ENCODE results near the gene SACM1L.

Gene SACM1L

GRCh38 chr3:45779746-45780735 is 90.8 kb downstream of the SACM1L start:
- H3K4me3 ChIP-seq: no peak overlapping the region
- no peak for DNase-seq (ENCODE audit: low read depth, low spot score)
- no peak overlapping the region for H3K27ac ChIP-seq
- TF ChIP-seq EZH2 (IDR thresholded peaks at IDR 0.05) (no peak), POLR2AphosphoS5 (IDR thresholded peaks at IDR 0.05; ENCODE audit: borderline replicate concordance, low read depth, low read length) (no peak), FOXP2 (optimal IDR thresholded peaks at IDR 0.05; ENCODE audit: control extremely low read depth, extremely low read length, insufficient read depth) (no peak)
- H3K9ac ChIP-seq (ENCODE audit: insufficient read length): no peak overlapping the region
- H3K9me3 ChIP-seq (ENCODE audit: low read depth, low read length): no peaks in the 10 kb centered on the region
- H3K36me3 ChIP-seq (ENCODE audit: insufficient read depth, low read length): no peaks in the 10 kb centered on the region

GRCh38 chr3:45781271-45781670 is 92.1 kb downstream of the SACM1L start:
- TF ChIP-seq POLR2AphosphoS5 (IDR thresholded peaks at IDR 0.05; ENCODE audit: borderline replicate concordance, low read depth, low read length): no peak
- Histone ChIP-seq H3K9me3 (ENCODE audit: low read depth, low read length) (no peaks in the 10 kb centered on the region), H3K9ac (ENCODE audit: insufficient read length) (no peak overlapping the region), H3K27ac (no peak overlapping the region), H3K36me3 (ENCODE audit: insufficient read depth, low read length) (no peaks in the 10 kb centered on the region), H3K4me3 (no peak overlapping the region)
- no peak for DNase-seq (ENCODE audit: low read depth, low spot score)

- Histone ChIP-seq H3K36me3 (ENCODE audit: insufficient read depth, low read length) (no peaks in the 10 kb centered on the region), H3K4me3 (no peak overlapping the region), H3K27ac (no peak overlapping the region), H3K9me3 (ENCODE audit: low read depth, low read length) (no peaks in the 10 kb centered on the region), H3K9ac (ENCODE audit: insufficient read length) (no peak overlapping the region)
- TF ChIP-seq EZH2 (IDR thresholded peaks at IDR 0.05) (no peak), POLR2AphosphoS5 (IDR thresholded peaks at IDR 0.05; ENCODE audit: borderline replicate concordance, low read depth, low read length) (no peak), FOXP2 (optimal IDR thresholded peaks at IDR 0.05; ENCODE audit: control extremely low read depth, extremely low read length, insufficient read depth) (no peak)
- no peak for DNase-seq (ENCODE audit: low read depth, low spot score)
These were observed 92.6 kb downstream of the SACM1L start for GRCh38 chr3:45781841-45782240.

- Histone ChIP-seq H3K9ac (ENCODE audit: insufficient read length) (no peak overlapping the region), H3K4me3 (no peak overlapping the region), H3K9me3 (ENCODE audit: low read depth, low read length) (no peaks in the 10 kb centered on the region), H3K27ac (no peak overlapping the region), H3K36me3 (ENCODE audit: insufficient read depth, low read length) (no peaks in the 10 kb centered on the region)
- no peak for DNase-seq (ENCODE audit: low read depth, low spot score)
- no peak for TF ChIP-seq POLR2AphosphoS5 (IDR thresholded peaks at IDR 0.05; ENCODE audit: borderline replicate concordance, low read depth, low read length)
- TF ChIP-seq FOXP2 (optimal IDR thresholded peaks at IDR 0.05; ENCODE audit: control extremely low read depth, extremely low read length, insufficient read depth): no peak
- no peak for TF ChIP-seq EZH2 (IDR thresholded peaks at IDR 0.05)
These were observed 93.2 kb downstream of the SACM1L start for GRCh38 chr3:45782381-45782780.

- no peaks in the 10 kb centered on the region for H3K36me3 ChIP-seq (ENCODE audit: insufficient read depth, low read length)
- TF ChIP-seq EZH2 (IDR thresholded peaks at IDR 0.05) (no peak), POLR2AphosphoS5 (IDR thresholded peaks at IDR 0.05; ENCODE audit: borderline replicate concordance, low read depth, low read length) (no peak), FOXP2 (optimal IDR thresholded peaks at IDR 0.05; ENCODE audit: control extremely low read depth, extremely low read length, insufficient read depth) (no peak)
- DNase-seq (ENCODE audit: low read depth, low spot score): no peak
- H3K9me3 ChIP-seq (ENCODE audit: low read depth, low read length): no peaks in the 10 kb centered on the region
- H3K4me3 ChIP-seq: no peak overlapping the region
- H3K9ac ChIP-seq (ENCODE audit: insufficient read length): no peak overlapping the region
- no peak overlapping the region for H3K27ac ChIP-seq
These were observed 94.5 kb downstream of the SACM1L start for GRCh38 chr3:45783667-45784066.

GRCh38 chr3:45785605-45786150 is 96.5 kb downstream of the SACM1L start:
- H3K9me3 ChIP-seq (ENCODE audit: low read depth, low read length): no peaks in the 10 kb centered on the region
- DNase-seq (ENCODE audit: low read depth, low spot score): no peak
- H3K4me3 ChIP-seq: no peak overlapping the region
- TF ChIP-seq POLR2AphosphoS5 (IDR thresholded peaks at IDR 0.05; ENCODE audit: borderline replicate concordance, low read depth, low read length) (no peak), EZH2 (IDR thresholded peaks at IDR 0.05) (no peak), FOXP2 (optimal IDR thresholded peaks at IDR 0.05; ENCODE audit: control extremely low read depth, extremely low read length, insufficient read depth) (no peak)
- H3K9ac ChIP-seq (ENCODE audit: insufficient read length): no peak overlapping the region
- no peak overlapping the region for H3K27ac ChIP-seq
- H3K36me3 ChIP-seq (ENCODE audit: insufficient read depth, low read length): no peaks in the 10 kb centered on the region

- Histone ChIP-seq H3K4me3 (no peak overlapping the region), H3K9ac (ENCODE audit: insufficient read length) (no peak overlapping the region), H3K9me3 (ENCODE audit: low read depth, low read length) (no peaks in the 10 kb centered on the region), H3K36me3 (ENCODE audit: insufficient read depth, low read length) (no peaks in the 10 kb centered on the region), H3K27ac (no peak overlapping the region)
- no peak for DNase-seq (ENCODE audit: low read depth, low spot score)
- TF ChIP-seq EZH2 (IDR thresholded peaks at IDR 0.05) (no peak), FOXP2 (optimal IDR thresholded peaks at IDR 0.05; ENCODE audit: control extremely low read depth, extremely low read length, insufficient read depth) (no peak), POLR2AphosphoS5 (IDR thresholded peaks at IDR 0.05; ENCODE audit: borderline replicate concordance, low read depth, low read length) (no peak)
These were observed 97.8 kb downstream of the SACM1L start for GRCh38 chr3:45786801-45787495.

GRCh38 chr3:45787551-45787950 is 98.4 kb downstream of the SACM1L start:
- Histone ChIP-seq H3K4me3 (no peak overlapping the region), H3K36me3 (ENCODE audit: insufficient read depth, low read length) (no peaks in the 10 kb centered on the region), H3K27ac (no peak overlapping the region), H3K9ac (ENCODE audit: insufficient read length) (no peak overlapping the region), H3K9me3 (ENCODE audit: low read depth, low read length) (no peaks in the 10 kb centered on the region)
- DNase-seq (ENCODE audit: low read depth, low spot score): no peak
- TF ChIP-seq POLR2AphosphoS5 (IDR thresholded peaks at IDR 0.05; ENCODE audit: borderline replicate concordance, low read depth, low read length) (no peak), FOXP2 (optimal IDR thresholded peaks at IDR 0.05; ENCODE audit: control extremely low read depth, extremely low read length, insufficient read depth) (no peak), EZH2 (IDR thresholded peaks at IDR 0.05) (no peak)
